Esophagus squamous epithelium (tissue), 5 donors: ENCODE results near the gene KSR2. TPM values are rescaled to one million over a fixed set of nuclear protein-coding genes. Genes with fewer than 3 reads are reported as not detected.

ENCODE experiments used
- DNase-seq: peaks from one replicate; lab custom pipeline; 2025; lab: John Stamatoyannopoulos, UW
- H3K27ac ChIP-seq, 4 donors: fragments of 200-600 bp; sonication (generic); one replicate each; pipeline ENCODE4 v1.5.1; 2016 to 2019; ENCODE audit warnings: mild to moderate bottlenecking in 1 of 4
- H3K27me3 ChIP-seq, 4 donors: fragments of 200-600 bp; sonication (generic); 1 replicate in 3 of 4; 2 replicates in 1 of 4; pipeline versions ENCODE4 v1.5.1 to v1.6.0; 2017 to 2021; ENCODE audit warnings: antibody characterized with exemption in 1 of 4
- H3K36me3 ChIP-seq, 3 donors: fragments of 200-600 bp; sonication (generic); one replicate each; pipeline ENCODE4 v1.5.1; 2016 to 2019
- H3K4me1 ChIP-seq, 3 donors: fragments of 200-600 bp; sonication (generic); one replicate each; pipeline ENCODE4 v1.5.1; 2017 to 2019
- H3K4me3 ChIP-seq, 4 donors: fragments of 200-600 bp; sonication (generic); 1 replicate in 3 of 4; 2 replicates in 1 of 4; pipeline ENCODE4 v1.5.1; 2016 to 2019; ENCODE audit warnings: mild to moderate bottlenecking in 2 of 4, moderate library complexity in 1 of 4
- H3K9me3 ChIP-seq, 3 donors: fragments of 200-600 bp; sonication (generic); one replicate each; pipeline ENCODE4 v1.5.1; 2016 to 2019
- CTCF ChIP-seq, 6 experiments: fragments of 450-650 bp in 4 of 6; fragments of 200-600 bp in 2 of 6; sonication (generic) in 2 of 6; IDR thresholded peaks; one replicate each; pipeline ENCODE4 v1.5.1; 2016 to 2019; ENCODE audit warnings: antibody characterized with exemption in 6 of 6, mild to moderate bottlenecking in 4 of 6, moderate library complexity in 4 of 6
- POLR2A ChIP-seq, 4 donors: fragments of 450-650 bp; IDR thresholded peaks; one replicate each; pipeline ENCODE4 v1.6.1; 2017; ENCODE audit warnings: antibody characterized with exemption in 4 of 4, mild to moderate bottlenecking in 4 of 4, moderate library complexity in 3 of 4
- WGBS, 2 donors: methylation state at CpG; one replicate each; pipeline ENCODE4 v1.1.5; 2018; 5-methylcytosine and 5-hydroxymethylcytosine counted together
- intact Hi-C: fragments of 100-400 bp; cut with DNase I; formaldehyde crosslinking; loops from one replicate; pipeline ENCODE4 v1.15.0; 2022
- total RNA-seq, 4 donors: library from RNA; depleted of rRNA; stranded (reverse); fragments of >200 nt; gene quantifications; one replicate each; pipeline ENCODE4 v1.1.0, GENCODE V29; 2016
- donor health status: DM: yes; HTN: yes; CAD: no.

The KSR2 gene
- total RNA-seq, 4 donors from 2014 or later = under 0.01 to 0.13 (median 0.03) TPM

GRCh38 chr12:117523971-117524370 is 444.8 kb downstream of the KSR2 start:
- TF ChIP-seq POLR2A (IDR thresholded peaks at IDR 0.05) (no peak), CTCF (IDR thresholded peaks at IDR 0.05) (no peak)
- 65 to 84% methylated on average over 4 of the region's 4 CpGs for WGBS, 2 donors
- Histone ChIP-seq H3K27ac (no peak overlapping the region), H3K4me1 (no peaks in the 10 kb centered on the region), H3K27me3 (peaks cover 0 to 44% (median 0%) of the 10 kb centered on the region in 4 donors), H3K9me3 (no peaks in the 10 kb centered on the region), H3K36me3 (no peaks in the 10 kb centered on the region), H3K4me3 (no peak overlapping the region)
- DNase-seq = no peak
- intact Hi-C loops = no loop called here

- no peak overlapping the region for H3K27ac ChIP-seq
- H3K27me3 ChIP-seq = peaks cover 0 to 34% (median 0%) of the 10 kb centered on the region in 4 donors
- H3K36me3 ChIP-seq = no peaks in the 10 kb centered on the region
- no peak overlapping the region for H3K4me3 ChIP-seq
- no peaks in the 10 kb centered on the region for H3K9me3 ChIP-seq
- no peak for TF ChIP-seq POLR2A (IDR thresholded peaks at IDR 0.05)
- intact Hi-C loops = no loop called here
- DNase-seq = no peak
- no CpG with 5 or more reads among the region's 1 CpG for WGBS, 2 donors
- no peaks in the 10 kb centered on the region for H3K4me1 ChIP-seq
Measured at GRCh38 chr12:117522559-117522958, 446.2 kb downstream of the KSR2 start.

GRCh38 chr12:117521867-117522266 is 446.9 kb downstream of the KSR2 start:
- peaks cover 0 to 33% (median 0%) of the 10 kb centered on the region in 4 donors for H3K27me3 ChIP-seq
- no peak for DNase-seq
- no peak for TF ChIP-seq POLR2A (IDR thresholded peaks at IDR 0.05)
- H3K9me3 ChIP-seq = no peaks in the 10 kb centered on the region
- no peak overlapping the region for H3K27ac ChIP-seq
- no peak overlapping the region for H3K4me3 ChIP-seq
- no peaks in the 10 kb centered on the region for H3K36me3 ChIP-seq
- intact Hi-C loops = no loop called here
- no peaks in the 10 kb centered on the region for H3K4me1 ChIP-seq
- WGBS, 2 donors = 61 to 70% methylated on average over 5 of the region's 5 CpGs

GRCh38 chr12:117521346-117521745 is 447.4 kb downstream of the KSR2 start:
- Histone ChIP-seq H3K36me3 (no peaks in the 10 kb centered on the region), H3K27me3 (peaks cover 0 to 28% (median 0%) of the 10 kb centered on the region in 4 donors), H3K9me3 (no peaks in the 10 kb centered on the region), H3K4me1 (no peaks in the 10 kb centered on the region), H3K27ac (no peak overlapping the region), H3K4me3 (no peak overlapping the region)
- intact Hi-C loops = no loop called here
- TF ChIP-seq CTCF (IDR thresholded peaks at IDR 0.05) (no peak), POLR2A (IDR thresholded peaks at IDR 0.05) (no peak)
- no peak for DNase-seq
- WGBS, 2 donors = 51 to 61% methylated on average over 7 of the region's 7 CpGs

GRCh38 chr12:117518594-117519270 is 450.1 kb downstream of the KSR2 start:
- H3K4me1 ChIP-seq = peaks cover 0 to 9% (median 0%) of the 10 kb centered on the region in 3 donors
- TF ChIP-seq CTCF (IDR thresholded peaks at IDR 0.05) = no peak
- TF ChIP-seq POLR2A (IDR thresholded peaks at IDR 0.05) = no peak
- H3K4me3 ChIP-seq = no peak overlapping the region
- peaks cover 0 to 12% (median 0%) of the 10 kb centered on the region in 4 donors for H3K27me3 ChIP-seq
- WGBS, 2 donors = 53 to 58% methylated on average over 11 of the region's 11 CpGs
- H3K27ac ChIP-seq = no peak overlapping the region
- H3K36me3 ChIP-seq = no peaks in the 10 kb centered on the region
- H3K9me3 ChIP-seq = no peaks in the 10 kb centered on the region
- no peak for DNase-seq
- intact Hi-C loops = no loop called here

- WGBS, 2 donors = 67 to 79% methylated on average over 6 of the region's 6 CpGs
- intact Hi-C loops = no loop called here
- no peak for DNase-seq
- Histone ChIP-seq H3K36me3 (no peaks in the 10 kb centered on the region), H3K4me1 (peaks cover 0 to 14% (median 0%) of the 10 kb centered on the region in 3 donors), H3K4me3 (no peak overlapping the region), H3K27ac (no peak overlapping the region), H3K27me3 (peaks cover 0 to 12% (median 0%) of the 10 kb centered on the region in 4 donors), H3K9me3 (no peaks in the 10 kb centered on the region)
- no peak for TF ChIP-seq POLR2A (IDR thresholded peaks at IDR 0.05)
- no peak for TF ChIP-seq CTCF (IDR thresholded peaks at IDR 0.05)
Measured at GRCh38 chr12:117517219-117517739, 451.5 kb downstream of the KSR2 start.
